GM04503 (cell line): ENCODE data around the gene RTKN2.

ENCODE experiments used
- DNase-seq: peaks from one replicate; pipeline ENCODE4 v3.0.0-alpha.2; 2012; ENCODE audit warnings: low read depth

The RTKN2 gene

DNA sequence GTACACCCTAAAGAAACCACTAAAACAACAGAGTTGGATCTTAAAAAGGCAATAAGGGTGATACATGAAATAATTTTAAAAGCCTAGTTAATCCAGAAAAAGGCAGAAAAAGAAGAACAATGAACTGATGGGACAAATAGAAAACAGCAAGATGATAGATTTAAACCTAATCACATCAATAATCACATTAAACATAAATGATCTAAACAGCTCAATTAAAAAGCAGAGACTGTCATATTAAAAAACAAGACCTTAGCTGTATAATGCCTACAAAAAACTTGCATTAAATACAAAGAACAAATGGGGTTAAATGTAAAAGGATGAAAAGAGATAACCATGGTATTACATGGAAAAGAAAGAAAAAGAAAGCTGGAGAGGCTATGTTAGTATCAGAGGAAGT, 96.2 kb downstream of the RTKN2 start:
- no peak for DNase-seq

GRCh38 chr10:62171791-62172190, 96.9 kb downstream of the RTKN2 start:
- DNase-seq = peak; percentile 50

DNA sequence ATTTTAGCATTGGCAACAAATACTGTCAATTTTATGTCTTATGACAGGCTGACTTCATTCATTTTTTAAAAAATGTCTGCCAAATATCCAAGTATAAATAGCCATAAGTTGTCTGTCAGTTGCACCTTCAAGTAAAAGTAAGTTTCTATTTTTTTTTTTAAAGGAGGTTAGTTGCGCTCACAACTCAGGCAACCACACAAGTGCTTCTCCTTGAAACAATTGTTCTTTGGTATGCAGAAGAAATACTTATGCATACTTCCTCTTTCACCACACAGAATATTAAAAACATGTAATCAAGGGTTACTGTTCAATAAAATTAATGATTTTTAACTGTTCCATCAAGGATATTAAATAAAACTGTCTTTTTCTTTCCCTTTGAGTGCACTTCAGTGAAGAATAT, 97.9 kb downstream of the RTKN2 start:
- DNase-seq = no peak

- DNase-seq = peak; percentile 98
Observed at GRCh38 chr10:62166331-62167131, 102.1 kb downstream of the RTKN2 start.

DNA sequence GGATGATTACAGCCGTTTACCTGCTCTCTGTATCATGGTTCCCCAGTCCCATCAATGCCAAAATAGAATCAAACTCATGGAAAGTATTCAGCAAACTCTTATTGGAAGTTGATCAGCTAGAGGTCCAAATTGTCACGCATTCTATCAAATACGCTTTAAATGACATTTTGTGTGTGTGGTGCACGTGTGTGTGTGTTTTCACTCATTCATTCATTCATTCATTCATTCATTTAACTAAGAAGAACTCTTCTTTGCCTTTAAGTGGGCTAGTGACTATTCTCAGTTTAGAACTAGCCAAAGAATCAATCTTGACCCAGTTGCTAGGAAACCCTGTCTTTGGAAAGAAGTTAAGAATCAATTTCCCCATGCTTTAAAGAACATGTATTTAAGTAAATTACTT, 102.8 kb downstream of the RTKN2 start:
- no peak for DNase-seq

- DNase-seq = no peak
Observed at GRCh38 chr10:62163024-62163423, 105.6 kb downstream of the RTKN2 start.

DNA sequence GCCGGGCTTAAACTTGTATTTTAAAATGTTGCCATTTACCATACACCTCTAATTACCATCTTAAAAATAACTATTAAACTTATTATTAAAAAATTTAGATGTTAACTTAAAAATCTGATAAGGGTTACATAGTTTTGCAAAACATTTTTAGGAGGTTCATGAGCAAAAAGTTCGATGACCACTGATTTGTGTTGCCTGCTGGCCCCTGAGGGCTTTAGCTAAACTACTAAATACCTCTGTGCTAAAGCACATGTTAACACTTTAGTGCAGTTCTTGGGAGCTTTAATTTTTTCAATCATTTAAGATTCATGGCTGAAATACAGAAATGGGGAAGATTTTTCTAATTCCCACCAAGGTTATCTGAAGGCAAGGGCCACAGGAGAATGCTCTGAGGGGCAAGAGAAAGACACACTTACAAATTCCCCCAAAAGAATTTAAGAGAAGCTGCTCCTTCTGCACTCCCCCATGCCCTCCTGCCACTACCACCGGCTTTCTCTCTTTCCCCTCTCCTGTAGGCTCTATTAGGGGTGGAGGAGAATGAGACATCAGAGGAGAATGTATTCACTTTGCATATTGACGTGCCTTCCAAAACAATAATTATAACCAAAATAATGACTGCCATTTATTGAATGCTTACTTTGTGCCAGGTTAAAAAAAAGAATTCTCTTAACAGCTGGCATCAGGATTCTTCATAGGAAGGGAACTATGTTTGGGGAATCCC, 106.2 kb downstream of the RTKN2 start:
- DNase-seq = no peak

- no peak for DNase-seq
Observed at GRCh38 chr10:62159351-62159750, 109.3 kb downstream of the RTKN2 start.

DNA sequence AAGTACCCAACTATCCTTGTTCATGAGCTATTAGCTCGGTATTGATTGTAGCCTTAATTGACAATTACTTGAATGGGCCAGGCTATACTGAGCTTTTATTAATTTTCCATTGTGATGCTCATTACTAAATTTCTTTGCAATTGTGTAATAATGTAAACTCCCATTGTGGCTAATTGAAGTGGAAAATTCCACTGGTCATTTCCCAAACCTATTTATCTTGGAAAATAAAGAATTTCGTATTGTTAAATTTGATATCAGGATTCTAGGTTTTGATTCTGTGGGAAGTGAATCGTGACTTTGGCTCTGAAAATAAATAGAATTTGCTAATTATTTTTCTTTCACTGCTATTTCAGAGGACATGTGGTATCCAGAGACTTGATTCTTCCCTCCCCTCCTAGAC, 111.0 kb downstream of the RTKN2 start:
- DNase-seq = no peak

- DNase-seq = no peak
Observed at GRCh38 chr10:62155054-62155680, 113.5 kb downstream of the RTKN2 start.

GRCh38 chr10:62154231-62154630, 114.4 kb downstream of the RTKN2 start:
- no peak for DNase-seq

GRCh38 chr10:62153191-62153590, 115.5 kb downstream of the RTKN2 start:
- peak; percentile 53 for DNase-seq

GRCh38 chr10:62149621-62150020, 119.0 kb downstream of the RTKN2 start:
- no peak for DNase-seq

DNA sequence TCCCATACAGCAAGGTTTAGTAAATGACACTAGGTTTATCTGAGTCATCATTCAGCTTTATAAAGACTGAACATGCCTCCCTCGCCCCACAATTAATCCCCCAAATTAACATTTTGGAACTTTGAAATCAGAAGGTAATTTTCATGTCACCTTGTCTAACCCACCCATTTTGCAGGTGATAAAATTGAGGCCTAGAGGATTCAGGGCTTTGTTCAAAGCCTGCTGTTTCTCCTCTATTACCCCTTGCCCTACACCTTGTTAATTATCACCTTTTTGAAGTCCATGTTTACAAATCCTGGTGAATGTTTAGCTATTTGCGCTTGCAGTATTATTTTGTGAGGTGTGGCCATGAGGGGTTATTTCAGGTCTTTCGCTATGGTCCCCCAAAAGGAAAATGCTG, 120.5 kb downstream of the RTKN2 start:
- no peak for DNase-seq

GRCh38 chr10:62147425-62147824, 121.2 kb downstream of the RTKN2 start:
- no peak for DNase-seq

DNA sequence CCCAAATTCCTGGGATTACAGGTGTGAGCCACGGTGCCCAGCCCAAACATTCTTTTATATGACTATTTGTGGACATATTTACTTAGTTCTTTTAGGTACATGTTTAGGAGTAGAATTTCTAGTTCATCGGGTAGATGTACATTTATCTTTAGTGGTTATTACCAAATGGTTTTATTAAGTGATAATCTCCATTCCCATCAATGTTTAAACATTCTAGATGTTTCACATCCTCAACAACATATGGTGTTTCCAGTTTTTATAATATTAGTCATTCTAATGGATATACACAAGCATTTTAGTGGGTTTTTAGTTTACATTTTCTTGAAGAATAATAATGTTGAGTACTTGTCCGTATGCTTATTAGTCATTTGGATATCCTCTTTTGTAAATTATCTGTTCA, 131.7 kb downstream of the RTKN2 start:
- no peak for DNase-seq

DNA sequence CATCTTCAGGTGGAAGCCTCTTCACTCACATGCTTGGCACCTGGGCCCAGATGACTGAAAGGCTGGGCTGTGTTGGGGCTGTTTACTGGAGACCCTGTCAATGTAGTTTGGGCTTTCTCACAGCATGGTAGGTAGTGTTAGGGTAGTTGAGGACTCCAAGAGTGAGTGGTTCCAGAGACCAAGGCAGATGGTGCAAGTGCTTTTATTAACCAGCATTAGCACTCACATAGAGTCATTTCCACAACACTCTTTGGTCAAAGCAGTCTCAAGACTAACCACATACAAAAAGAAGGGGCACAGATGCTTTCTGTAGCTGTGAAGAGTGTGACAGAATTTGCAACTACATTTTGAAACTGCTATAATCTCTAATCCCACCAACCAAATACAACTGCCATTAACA, 135.0 kb downstream of the RTKN2 start:
- no peak for DNase-seq
